Glomerular endothelial cell (primary cell): Measurements from ENCODE around the gene TEX47. TPM values are rescaled to one million over a fixed set of nuclear protein-coding genes. Genes with fewer than 3 reads are reported as not detected.

ENCODE experiments used
- DNase-seq: peaks from one replicate; pipeline ENCODE4 v3.0.0-alpha.2; 2011; ENCODE audit warnings: low read depth, low spot score; ENCODE audit errors: extremely low read depth
- total RNA-seq: library from RNA; depleted of rRNA; stranded (reverse); fragments of >200 nt; gene quantifications from 2 replicates; pipeline ENCODE4 v1.2.3, GENCODE V29; 2015

The TEX47 gene
- total RNA-seq: not detected in 2 replicates

DNA sequence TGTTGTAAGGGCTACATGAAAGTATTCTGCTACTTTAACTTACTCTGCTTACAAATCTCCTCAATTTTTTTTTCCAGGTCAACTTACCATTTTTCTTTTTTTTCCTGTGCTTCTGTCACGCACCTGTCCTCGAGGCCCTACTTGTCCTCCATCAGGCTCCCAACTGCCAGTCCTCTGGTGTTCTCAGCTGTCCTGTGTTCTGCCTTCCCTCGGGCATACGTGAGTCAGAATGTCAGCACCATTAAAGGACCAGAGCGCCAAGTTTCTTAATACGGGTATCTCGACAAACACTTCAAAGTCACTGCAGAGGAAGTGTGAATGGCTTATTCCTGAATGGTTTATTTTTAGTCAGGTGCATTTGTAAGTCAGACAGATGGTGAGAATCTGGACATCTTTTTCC lies at the start of gene TEX47:
TEX47 (minus strand) TSS at position 185 of the 400 bp plus-strand sequence. CDS start 795 bp downstream, outside the sequence.
- no peak for DNase-seq

DNA sequence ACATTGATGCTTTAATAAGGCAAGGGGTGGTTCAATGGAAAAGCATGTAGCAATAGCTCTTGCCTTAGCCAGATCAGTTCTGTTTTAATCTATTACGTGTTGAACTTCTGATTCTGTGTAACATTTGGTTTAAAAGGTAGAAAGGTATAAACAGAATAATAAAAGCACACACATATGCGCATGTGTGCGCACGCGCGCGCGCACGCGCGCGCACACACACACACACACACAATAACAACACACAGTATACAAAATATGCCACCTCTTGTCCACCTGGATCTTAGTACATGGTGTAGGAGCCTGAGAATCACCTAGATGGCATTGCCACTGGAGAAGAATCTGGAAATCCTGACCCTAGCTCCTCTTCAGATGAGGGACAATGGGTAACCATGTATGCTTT lies 49.6 kb upstream of the TEX47 start:
- no peak for DNase-seq

- DNase-seq: no peak
Observed at GRCh38 chr7:88842201-88842600, 46.7 kb upstream of the TEX47 start.

DNA sequence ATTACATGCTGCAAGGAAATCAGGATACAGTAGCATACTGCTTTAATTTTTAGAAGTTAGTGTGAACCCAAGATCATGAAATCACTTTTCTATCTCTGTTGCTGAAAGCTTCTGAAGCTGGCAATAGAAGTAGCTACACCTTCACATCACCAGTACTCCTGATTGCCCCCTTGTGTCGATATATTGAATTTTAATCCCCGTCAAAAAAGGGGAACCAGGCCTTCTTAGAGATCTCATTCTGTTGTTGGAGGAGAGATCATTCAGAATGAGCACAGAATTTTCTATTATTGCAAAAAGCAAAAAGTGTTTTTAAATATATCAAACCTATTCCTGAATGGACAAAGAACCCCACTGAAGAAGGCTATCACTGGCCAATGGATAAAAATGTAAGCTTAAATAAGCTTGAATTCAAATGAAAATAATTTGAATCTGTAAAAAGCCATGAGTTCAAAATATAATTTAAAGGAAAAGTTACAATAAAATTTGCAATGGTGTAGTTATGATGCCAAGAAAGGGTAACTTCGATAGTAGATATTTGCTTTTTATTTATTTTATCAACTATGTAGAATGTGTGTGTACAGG lies 39.7 kb upstream of the TEX47 start:
- no peak for DNase-seq

- DNase-seq: no peak
Observed at GRCh38 chr7:88826222-88826621, 30.7 kb upstream of the TEX47 start.

DNA sequence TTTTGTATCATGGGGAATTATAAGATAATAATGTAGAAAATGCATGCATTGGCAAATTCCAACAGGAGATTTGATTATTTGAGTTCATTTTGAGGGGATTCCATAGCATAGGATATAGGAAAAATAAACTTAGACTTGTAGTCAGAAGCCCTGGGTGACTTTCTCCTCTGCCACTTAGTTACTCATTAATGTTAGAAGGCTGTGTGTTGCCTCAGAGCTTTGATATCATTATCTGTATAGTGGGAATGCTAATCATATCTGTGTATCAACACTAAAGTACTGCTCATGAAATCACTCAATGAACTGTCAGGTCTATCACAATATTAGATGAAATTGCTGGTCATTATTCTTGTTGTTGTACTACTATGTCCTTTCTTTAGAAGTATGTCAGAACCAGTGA lies 23.0 kb upstream of the TEX47 start:
- DNase-seq: no peak

DNA sequence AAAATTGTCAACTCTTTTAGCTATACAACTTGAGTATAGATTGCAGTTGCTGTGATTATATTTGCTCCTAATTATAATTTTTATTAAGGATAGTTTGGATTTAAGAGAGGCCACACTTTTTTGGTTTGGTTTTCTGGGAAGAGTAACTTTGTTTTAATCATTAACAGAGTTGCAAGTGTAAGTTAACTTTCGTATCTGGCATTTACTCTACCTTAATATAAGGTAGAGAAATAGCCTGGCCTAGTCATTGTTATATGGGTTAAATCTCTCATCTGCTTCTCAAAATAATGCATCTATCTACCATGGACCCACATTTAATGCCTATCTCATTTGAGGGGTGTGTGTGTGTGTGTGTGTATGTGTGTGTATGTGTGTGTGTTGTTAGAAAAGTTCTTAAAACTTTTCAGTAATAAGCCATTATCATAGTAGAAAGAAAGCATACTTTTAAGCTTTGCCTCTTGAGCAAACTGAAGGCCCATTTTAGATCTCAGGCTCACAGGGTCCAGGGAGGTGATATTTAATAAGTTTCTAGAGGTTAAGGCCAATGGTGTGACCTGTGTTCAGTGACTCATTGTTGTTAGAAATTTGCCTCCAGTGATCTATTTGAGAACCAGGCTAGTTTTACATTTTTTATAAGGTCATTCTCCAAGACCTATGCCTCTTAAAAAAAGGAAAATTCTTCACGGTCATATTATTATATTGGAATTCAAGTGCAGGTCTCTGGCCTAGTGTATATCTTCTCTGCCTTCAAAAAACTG lies 10.9 kb upstream of the TEX47 start:
- DNase-seq: no peak

DNA sequence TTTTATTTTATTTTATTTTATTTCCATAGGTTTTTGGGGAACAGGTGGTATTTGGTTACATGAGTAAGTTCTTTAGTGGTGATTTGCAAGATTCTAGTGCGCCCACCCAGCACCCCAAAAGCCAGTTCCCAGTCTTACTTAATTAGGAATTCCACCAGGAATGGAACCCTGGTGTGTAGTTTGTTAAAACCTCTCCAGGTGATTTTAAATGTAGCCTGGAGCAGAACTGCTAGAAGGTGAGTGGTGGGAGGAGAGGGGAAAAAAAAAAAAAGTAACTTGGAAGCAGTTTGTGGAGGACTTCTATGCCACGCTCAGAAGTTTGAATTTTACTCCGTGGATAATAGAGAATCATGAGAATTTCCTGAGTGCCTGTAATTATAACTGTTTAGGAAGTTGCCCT lies 5.5 kb upstream of the TEX47 start:
- no peak for DNase-seq

DNA sequence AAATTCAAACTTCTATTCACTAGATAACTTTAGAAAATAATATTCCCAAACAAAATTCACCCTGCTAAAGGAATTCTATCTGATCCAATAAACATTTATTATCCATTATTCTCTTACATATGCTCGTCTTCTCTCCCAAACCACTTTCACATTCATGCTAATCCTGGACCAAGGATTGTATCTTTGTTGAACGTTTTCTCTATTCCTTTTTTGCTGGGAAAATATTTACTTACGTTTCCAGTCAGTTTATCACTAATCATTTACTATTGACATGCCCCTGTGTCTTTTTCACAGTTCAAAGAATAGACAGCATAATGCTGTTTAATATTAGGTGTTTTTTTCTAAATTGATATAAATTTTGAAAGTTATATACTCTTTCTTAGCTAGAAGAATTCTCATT lies 3.2 kb downstream of the TEX47 start:
- DNase-seq: no peak

- no peak for DNase-seq
Observed at GRCh38 chr7:88791891-88792290, 3.6 kb downstream of the TEX47 start.

DNA sequence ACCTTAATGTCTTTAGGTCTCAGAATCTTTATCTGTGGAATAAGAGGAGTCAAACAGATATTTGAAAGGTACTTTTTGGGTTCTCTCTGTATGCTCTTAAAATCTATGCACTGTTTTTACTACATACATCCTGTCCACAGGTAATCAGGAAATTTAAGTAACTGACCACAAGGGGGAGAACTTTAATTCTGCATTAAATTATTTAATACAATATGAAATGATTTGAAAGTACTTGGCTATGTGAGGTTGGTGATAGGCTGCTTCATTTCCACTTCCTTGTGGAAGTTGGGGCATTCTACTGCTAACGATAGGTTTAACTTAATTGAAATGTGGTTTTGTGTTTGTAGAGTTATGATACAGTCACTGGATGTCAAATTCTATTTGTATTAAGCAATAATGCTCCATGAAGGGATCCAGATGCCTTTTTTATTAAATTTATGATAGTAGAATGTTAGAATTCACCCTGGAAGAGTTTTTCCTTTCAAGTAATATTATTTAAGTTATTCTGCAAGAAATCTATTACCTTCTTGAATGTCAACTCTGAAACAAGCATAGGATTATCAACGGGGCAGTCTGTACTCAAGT lies 6.0 kb downstream of the TEX47 start:
- DNase-seq: peak; percentile 18

DNA sequence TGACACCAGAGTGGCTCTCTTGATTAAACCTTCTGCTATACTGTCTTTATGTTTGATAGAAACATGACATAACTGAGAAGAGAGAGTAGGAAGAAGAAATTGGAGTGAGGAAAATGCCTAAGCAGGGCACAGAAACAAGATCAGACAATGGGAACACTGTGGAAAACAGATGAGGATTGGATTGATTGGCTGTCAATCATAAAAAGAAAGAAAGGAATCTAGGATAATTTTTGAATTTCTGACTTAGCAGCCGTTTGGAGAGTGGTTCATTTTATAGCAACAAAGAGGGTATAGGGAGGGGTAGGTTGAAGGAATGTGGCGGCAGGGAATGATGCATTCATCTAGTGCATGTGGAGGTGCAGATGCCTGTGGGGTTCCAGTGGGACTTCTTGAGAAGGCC lies 7.8 kb downstream of the TEX47 start:
- DNase-seq: no peak

GRCh38 chr7:88775838-88776237 lies 19.7 kb downstream of the TEX47 start:
- DNase-seq: no peak

GRCh38 chr7:88772776-88773175 lies 22.8 kb downstream of the TEX47 start:
- no peak for DNase-seq

GRCh38 chr7:88771417-88771816 lies 24.1 kb downstream of the TEX47 start:
- no peak for DNase-seq

DNA sequence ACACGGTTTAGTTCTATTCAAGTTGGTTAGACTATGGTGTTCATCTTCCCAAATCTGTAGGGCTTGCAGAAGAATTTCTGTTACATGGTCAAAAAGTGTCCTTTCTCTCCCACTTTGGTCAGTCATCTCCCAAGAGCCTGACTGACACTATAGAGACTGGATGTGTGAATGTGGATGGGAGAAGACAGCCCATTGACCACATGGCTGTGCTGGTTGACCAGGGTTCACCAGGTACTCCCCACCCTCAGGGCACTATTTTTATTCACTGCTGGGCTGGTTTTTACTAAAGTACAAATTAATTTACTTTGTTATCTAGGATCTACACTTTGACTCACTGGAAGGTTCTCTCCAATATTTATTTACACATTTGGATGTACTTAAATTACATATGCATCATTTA lies 33.8 kb downstream of the TEX47 start:
- DNase-seq: no peak

DNA sequence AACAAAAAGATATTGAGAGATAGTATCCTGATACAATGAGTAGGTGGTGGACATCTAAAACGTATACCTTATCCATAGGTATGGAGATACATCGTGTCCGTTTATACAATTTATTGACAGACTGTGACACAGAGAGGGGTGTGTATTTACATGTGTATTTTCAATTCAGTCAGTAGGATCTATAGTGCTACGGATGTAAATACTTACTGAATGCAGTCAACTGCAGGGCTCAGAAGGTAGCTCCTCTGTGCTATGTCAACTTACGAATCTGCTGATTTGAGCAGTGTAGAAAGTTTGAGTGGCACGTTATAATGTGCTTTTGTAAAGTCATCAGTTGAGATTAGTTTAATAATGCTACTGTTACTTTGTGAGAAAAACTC lies 35.4 kb downstream of the TEX47 start:
- no peak for DNase-seq

GRCh38 chr7:88759230-88760135 lies 36.1 kb downstream of the TEX47 start, which contains the start of gene ZNF804B:
Gene ZNF804B, plus strand, starts transcription at chr7:88759700. Its CDS starts 277 bp downstream, at chr7:88759977.
- no peak for DNase-seq

DNA sequence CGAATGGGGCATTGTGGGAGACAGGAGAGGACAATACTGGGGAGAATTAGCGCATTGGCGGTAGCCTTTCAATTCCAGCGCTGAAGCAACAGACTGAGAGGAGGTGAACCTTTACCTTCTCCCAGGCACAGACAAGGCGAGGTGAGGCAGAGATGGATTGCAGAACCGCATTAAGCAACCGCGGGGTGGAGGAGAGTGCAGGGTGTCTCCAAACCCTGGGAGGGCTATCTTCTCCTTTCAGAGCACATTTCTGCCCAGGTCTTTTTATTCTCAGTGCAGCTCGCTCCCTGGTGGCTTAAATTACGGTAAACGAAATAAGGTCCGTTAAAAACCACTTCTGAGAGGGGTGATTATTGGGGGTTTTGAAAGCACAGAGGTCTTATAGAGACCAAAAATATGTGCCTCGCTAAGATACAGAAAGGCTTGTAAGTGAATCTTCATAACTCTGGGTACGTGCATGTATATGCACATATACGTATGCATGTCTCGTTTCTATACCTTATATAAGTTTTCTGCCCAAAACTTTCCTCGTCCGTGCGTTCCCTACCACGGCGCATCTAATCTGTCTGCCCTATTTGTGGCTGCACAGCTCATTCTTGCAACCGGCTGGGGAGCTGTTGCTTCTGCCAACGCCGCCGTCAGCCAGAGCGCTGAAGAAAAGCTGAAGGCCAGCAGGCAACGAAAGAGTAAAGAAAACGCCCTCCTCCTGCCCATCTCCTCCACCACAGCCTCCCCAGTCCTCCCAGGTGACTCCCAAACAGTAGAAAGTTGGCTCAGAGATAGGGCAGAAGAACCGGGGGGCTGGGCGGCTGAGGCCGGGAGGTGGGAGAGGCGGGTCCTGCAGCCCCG lies 36.9 kb downstream of the TEX47 start:
- no peak for DNase-seq

- DNase-seq: no peak
Observed at GRCh38 chr7:88757371-88757770, 38.2 kb downstream of the TEX47 start.
